ENCODE data around the gene PRKCH.

- TF ChIP-seq POLR2A (IDR thresholded peaks at IDR 0.05), result no peak
- TF ChIP-seq, protein P1, sequence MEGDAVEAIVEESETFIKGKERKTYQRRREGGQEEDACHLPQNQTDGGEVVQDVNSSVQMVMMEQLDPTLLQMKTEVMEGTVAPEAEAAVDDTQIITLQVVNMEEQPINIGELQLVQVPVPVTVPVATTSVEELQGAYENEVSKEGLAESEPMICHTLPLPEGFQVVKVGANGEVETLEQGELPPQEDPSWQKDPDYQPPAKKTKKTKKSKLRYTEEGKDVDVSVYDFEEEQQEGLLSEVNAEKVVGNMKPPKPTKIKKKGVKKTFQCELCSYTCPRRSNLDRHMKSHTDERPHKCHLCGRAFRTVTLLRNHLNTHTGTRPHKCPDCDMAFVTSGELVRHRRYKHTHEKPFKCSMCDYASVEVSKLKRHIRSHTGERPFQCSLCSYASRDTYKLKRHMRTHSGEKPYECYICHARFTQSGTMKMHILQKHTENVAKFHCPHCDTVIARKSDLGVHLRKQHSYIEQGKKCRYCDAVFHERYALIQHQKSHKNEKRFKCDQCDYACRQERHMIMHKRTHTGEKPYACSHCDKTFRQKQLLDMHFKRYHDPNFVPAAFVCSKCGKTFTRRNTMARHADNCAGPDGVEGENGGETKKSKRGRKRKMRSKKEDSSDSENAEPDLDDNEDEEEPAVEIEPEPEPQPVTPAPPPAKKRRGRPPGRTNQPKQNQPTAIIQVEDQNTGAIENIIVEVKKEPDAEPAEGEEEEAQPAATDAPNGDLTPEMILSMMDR (IDR thresholded peaks at IDR 0.05), result no peak
Measured at GRCh38 chr14:61335671-61336275, 14.4 kb downstream of the PRKCH start.

Data from sigmoid colon (tissue), 3 donors.